ENCODE data around the gene FRMD3.

The FRMD3 gene

DNA sequence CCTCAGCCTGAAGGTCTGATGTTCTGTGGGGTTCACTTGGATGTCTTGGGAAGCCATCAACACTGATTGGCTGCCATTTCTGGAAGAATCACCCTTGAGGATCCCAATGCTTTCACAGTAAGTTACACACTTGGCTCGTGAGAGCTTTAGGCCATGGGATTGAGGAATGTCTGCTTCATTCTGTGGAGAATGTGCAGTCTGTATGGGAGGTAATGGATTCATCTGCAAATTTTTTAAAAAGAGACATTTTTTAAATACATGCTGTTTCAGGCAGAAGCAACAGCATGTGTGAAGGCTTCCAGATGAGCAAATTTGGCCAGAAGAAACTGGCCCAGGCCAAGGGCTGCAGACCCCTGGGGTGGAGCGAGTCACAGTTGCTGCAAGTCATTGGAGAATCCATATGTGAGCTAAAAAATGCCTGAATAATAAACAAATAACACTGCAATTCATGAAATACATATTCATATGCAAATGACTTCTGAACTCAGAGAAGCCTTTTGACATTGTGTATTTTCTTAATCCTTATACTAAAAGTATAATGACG, 328.9 kb downstream of the FRMD3 start:
- no peaks in the 10 kb centered on the region for H3K9me3 ChIP-seq
- TF ChIP-seq, protein P1, sequence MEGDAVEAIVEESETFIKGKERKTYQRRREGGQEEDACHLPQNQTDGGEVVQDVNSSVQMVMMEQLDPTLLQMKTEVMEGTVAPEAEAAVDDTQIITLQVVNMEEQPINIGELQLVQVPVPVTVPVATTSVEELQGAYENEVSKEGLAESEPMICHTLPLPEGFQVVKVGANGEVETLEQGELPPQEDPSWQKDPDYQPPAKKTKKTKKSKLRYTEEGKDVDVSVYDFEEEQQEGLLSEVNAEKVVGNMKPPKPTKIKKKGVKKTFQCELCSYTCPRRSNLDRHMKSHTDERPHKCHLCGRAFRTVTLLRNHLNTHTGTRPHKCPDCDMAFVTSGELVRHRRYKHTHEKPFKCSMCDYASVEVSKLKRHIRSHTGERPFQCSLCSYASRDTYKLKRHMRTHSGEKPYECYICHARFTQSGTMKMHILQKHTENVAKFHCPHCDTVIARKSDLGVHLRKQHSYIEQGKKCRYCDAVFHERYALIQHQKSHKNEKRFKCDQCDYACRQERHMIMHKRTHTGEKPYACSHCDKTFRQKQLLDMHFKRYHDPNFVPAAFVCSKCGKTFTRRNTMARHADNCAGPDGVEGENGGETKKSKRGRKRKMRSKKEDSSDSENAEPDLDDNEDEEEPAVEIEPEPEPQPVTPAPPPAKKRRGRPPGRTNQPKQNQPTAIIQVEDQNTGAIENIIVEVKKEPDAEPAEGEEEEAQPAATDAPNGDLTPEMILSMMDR (IDR thresholded peaks at IDR 0.05), result no peak
- no peak for DNase-seq
- intact Hi-C loops (cut with DNase I; ENCODE audit: low total_unique reads), result loop anchor here (10.0 kb wide), 1 partner anchor 336 kb away; no protein-coding TSS in a partner anchor
- no peaks in the 10 kb centered on the region for H3K36me3 ChIP-seq
- no peaks in the 10 kb centered on the region for H3K4me1 ChIP-seq
- no peak overlapping the region for H3K4me3 ChIP-seq
- no peak overlapping the region for H3K27ac ChIP-seq
- no peaks in the 10 kb centered on the region for H3K27me3 ChIP-seq

DNA sequence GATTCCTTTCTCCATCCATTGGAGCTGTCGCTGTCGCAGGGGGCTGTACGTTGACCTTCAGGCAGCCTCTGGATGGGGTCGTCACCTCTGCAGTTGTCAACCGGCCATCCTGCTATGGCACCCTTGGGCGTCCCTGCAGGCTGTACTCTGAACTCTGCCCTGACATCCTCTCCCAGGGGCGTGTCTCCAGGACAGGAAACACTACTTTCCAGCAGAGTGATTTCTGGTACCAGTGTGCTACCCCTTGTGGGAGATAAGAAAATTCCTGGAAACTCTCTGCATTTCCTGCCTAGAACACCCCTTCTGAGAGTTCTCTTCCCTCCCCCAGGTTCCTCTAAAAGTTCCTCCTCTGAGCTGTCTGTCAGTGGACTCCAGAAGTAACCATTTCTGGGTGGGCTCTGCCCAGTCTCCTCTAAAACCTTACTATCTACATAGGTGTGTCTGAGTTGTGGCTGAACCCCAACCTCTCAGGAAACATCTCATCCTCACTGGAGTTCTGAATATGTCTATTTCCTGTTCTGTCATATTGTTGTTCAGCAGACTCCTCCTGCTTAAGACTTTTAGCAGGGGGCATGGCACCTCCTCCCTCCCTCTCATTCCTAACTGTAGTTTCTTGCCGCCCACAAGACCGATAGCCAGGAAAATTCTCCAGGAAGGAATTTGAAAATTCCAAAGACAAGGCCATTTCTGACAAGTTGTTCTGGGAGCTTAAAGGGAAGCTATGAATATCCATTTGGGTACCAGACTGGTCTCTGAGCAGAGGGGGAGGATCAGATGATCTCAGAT, 329.9 kb downstream of the FRMD3 start:
- no peak overlapping the region for H3K4me3 ChIP-seq
- no peak for DNase-seq
- no peak overlapping the region for H3K27ac ChIP-seq
- intact Hi-C loops (cut with DNase I; ENCODE audit: low total_unique reads), result loop anchor here (10.0 kb wide), 1 partner anchor 337 kb away; no protein-coding TSS in a partner anchor
- H3K27me3 ChIP-seq, result no peaks in the 10 kb centered on the region
- no peaks in the 10 kb centered on the region for H3K9me3 ChIP-seq
- TF ChIP-seq, protein P1 (IDR thresholded peaks at IDR 0.05), result no peak
- no peaks in the 10 kb centered on the region for H3K36me3 ChIP-seq
- H3K4me1 ChIP-seq, result no peaks in the 10 kb centered on the region

DNA sequence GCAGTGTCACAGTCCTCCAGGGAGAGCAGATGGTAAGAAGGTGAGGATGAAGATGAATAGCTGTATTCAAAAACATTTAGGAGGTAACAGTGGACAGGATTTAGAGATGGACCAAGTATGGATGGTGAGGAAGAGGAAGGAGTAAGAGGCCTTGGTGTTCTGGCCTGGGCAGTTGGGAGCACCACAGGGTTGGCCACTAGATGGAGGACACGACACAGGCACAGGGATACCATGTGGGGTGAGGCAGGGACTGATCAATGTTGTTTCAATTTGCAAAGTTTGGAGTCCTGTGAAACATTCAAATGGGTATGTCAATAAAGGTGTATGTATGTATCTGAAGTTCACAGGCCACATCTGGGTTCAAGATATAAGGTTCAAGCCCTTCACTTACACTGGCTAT, 334.2 kb downstream of the FRMD3 start:
- TF ChIP-seq, protein P1 (IDR thresholded peaks at IDR 0.05), result no peak
- no peaks in the 10 kb centered on the region for H3K9me3 ChIP-seq
- H3K27me3 ChIP-seq, result no peaks in the 10 kb centered on the region
- no peak for DNase-seq
- H3K27ac ChIP-seq, result no peak overlapping the region
- intact Hi-C loops (cut with DNase I; ENCODE audit: low total_unique reads), result loop anchor here (10.0 kb wide), 1 partner anchor 341 kb away; no protein-coding TSS in a partner anchor
- H3K36me3 ChIP-seq, result no peaks in the 10 kb centered on the region
- H3K4me3 ChIP-seq, result no peak overlapping the region
- no peaks in the 10 kb centered on the region for H3K4me1 ChIP-seq

DNA sequence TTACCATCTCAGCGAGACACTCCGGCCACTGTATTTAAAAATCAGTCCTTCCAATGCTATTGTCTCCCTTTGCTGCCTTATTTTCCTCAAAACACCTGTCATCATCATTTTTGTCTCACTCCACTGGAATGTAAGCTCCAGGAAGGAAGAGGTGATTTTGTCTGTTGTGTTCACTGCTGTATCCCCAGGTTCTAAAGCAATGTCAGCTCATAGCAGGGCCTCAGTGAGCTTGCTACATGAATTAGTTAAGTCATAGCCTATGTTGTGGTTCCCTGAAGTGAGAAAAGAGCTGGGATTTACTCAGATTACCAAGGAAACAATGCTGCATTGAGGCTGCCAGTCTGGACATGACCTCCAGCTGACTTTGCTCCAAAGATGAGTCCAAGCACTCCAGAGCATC, 337.7 kb downstream of the FRMD3 start:
- TF ChIP-seq, protein P1 (IDR thresholded peaks at IDR 0.05), result no peak
- H3K4me3 ChIP-seq, result no peak overlapping the region

DNA sequence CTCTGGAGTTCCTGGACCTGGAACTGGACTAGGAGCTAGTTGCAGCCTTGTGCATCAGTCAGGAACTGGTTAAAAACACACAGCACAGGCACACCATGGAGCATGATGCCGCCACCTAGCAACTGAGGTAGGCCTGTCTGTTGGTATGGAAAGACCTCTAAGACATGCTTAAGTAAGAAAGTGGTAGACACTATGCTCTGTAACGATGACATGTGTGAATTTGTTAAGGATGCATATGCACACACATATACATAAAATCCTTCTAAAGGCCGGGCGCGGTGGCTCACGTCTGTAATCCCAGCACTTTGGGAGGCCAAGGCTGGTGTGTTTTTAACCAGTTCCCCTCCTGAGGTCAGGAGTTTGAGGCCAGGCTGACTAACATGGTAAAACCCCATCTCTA, 338.4 kb downstream of the FRMD3 start:
- no peak for DNase-seq
- H3K9me3 ChIP-seq, result no peaks in the 10 kb centered on the region
- H3K27me3 ChIP-seq, result peaks cover 0 to 3% of the 10 kb centered on the region in 2 donors
- no peak overlapping the region for H3K4me3 ChIP-seq
- no peaks in the 10 kb centered on the region for H3K36me3 ChIP-seq
- intact Hi-C loops (cut with DNase I; ENCODE audit: low total_unique reads), result loop anchor here (10.0 kb wide), 1 partner anchor 345 kb away; no protein-coding TSS in a partner anchor
- no peak overlapping the region for H3K27ac ChIP-seq
- no peaks in the 10 kb centered on the region for H3K4me1 ChIP-seq
- TF ChIP-seq, protein P1 (IDR thresholded peaks at IDR 0.05), result no peak

More for the DNA sequence above, 337.7 kb downstream of the FRMD3 start:
- Histone ChIP-seq H3K9me3 (no peaks in the 10 kb centered on the region), H3K27ac (no peak overlapping the region), H3K27me3 (peaks cover 0 to 3% of the 10 kb centered on the region in 2 donors), H3K4me1 (no peaks in the 10 kb centered on the region), H3K36me3 (no peaks in the 10 kb centered on the region)
- intact Hi-C loops (cut with DNase I; ENCODE audit: low total_unique reads), result loop anchor here (10.0 kb wide), 1 partner anchor 344 kb away; no protein-coding TSS in a partner anchor
- no peak for DNase-seq
